Colonic mucosa (tissue), 4 donors: Measurements from ENCODE around the gene TEKT3. TPM values are rescaled to one million over a fixed set of nuclear protein-coding genes. Genes with fewer than 3 reads are reported as not detected.

Experiments used
- DNase-seq: peaks from one replicate; pipeline ENCODE4 v3.0.0-alpha.2; 2020
- H3K27ac ChIP-seq: fragments of 200-600 bp; one replicate; pipeline ENCODE4 v1.8.0; 2021
- H3K27me3 ChIP-seq: fragments of 200-600 bp; one replicate; pipeline ENCODE4 v1.8.0; 2021
- H3K36me3 ChIP-seq: fragments of 200-600 bp; one replicate; pipeline ENCODE4 v1.8.0; 2021
- H3K4me1 ChIP-seq: fragments of 200-600 bp; one replicate; pipeline ENCODE4 v1.8.0; 2021; ENCODE audit warnings: mild to moderate bottlenecking
- H3K4me3 ChIP-seq: fragments of 200-600 bp; one replicate; pipeline ENCODE4 v1.8.0; 2021
- H3K9ac ChIP-seq, 2 donors: one replicate each; pipeline ENCODE4 v1.7.0; 2013; ENCODE audit warnings: control low read depth in 2 of 2, low read depth in 2 of 2, low read length in 2 of 2
- H3K9me3 ChIP-seq: fragments of 200-600 bp; one replicate; pipeline ENCODE4 v1.8.0; 2021
- intact Hi-C: fragments of 100-400 bp; cut with DNase I; formaldehyde crosslinking; loops from one replicate; pipeline ENCODE4 v1.14.1; 2022
- total RNA-seq, 2 donors: library from RNA; stranded (reverse); fragmentation: NEBNext Ultra II Directional in 1 of 2; extraction: Animal tissue kit (Norgen Biotek cat#: 25700) in 1 of 2; gene quantifications; one replicate each; pipeline ENCODE4 v1.2.1, GENCODE V29; 2021
- TF ChIP-seq, protein P1 (sequence below): fragments of 200-600 bp; IDR thresholded peaks from one replicate; pipeline ENCODE4 v1.8.0; 2022; ENCODE audit warnings: antibody characterized with exemption, mild to moderate bottlenecking
- donor health status: healthy.
- donor health status: DM: no; HTN: no; CAD: no.
- donor health status: DM: no; HTN: no; CAD: no.

Gene TEKT3
- total RNA-seq, 2 donors from 2014 or later, result 0.45 TPM; not detected in 1

DNA sequence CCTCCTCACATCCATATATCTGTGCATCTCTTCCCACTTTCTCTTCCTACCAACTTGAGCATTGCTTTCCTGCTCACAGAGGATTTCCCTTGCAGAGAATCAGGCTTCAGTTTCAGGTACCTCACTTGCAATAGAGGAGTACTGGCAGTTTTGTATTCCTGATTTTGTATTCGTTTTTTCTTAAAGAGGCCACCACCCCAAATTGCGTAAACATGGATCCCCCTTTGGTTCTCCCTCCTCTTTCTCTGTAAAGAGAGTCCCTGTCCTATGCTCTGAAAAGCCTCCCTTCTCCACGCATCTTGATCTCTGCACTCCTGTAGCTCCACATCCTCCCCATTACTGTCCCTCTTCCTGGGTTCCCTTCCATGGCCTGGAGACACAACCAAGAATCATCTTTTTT, 32.2 kb downstream of the TEKT3 start:
- H3K9ac ChIP-seq, result no peak overlapping the region
- H3K27me3 ChIP-seq, result no peaks in the 10 kb centered on the region
- TF ChIP-seq, protein P1, sequence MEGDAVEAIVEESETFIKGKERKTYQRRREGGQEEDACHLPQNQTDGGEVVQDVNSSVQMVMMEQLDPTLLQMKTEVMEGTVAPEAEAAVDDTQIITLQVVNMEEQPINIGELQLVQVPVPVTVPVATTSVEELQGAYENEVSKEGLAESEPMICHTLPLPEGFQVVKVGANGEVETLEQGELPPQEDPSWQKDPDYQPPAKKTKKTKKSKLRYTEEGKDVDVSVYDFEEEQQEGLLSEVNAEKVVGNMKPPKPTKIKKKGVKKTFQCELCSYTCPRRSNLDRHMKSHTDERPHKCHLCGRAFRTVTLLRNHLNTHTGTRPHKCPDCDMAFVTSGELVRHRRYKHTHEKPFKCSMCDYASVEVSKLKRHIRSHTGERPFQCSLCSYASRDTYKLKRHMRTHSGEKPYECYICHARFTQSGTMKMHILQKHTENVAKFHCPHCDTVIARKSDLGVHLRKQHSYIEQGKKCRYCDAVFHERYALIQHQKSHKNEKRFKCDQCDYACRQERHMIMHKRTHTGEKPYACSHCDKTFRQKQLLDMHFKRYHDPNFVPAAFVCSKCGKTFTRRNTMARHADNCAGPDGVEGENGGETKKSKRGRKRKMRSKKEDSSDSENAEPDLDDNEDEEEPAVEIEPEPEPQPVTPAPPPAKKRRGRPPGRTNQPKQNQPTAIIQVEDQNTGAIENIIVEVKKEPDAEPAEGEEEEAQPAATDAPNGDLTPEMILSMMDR, result no peak
- intact Hi-C loops, result no loop called here
- no peak overlapping the region for H3K27ac ChIP-seq
- H3K4me3 ChIP-seq, result no peak overlapping the region
- DNase-seq, result no peak
- no peaks in the 10 kb centered on the region for H3K4me1 ChIP-seq
- no peaks in the 10 kb centered on the region for H3K9me3 ChIP-seq
- no peaks in the 10 kb centered on the region for H3K36me3 ChIP-seq

DNA sequence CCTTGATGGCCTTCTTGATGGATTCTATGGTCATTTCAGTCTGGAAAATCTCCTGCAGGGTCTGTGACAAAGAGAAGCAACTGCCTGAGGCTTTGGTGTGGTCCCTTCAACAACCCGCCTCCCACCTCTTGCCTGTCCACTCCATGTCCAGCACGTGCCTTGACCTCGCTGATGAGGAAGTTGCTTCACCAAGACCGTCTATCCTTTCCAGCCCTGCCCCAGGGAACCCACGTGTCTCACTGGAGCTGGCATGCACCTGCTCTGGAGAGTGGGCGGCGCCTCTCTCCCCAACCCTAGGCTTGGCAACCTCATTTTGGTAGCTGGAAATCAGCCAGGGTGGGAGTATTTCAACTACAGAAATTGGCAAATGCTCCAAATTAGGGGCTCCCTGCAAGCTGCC, 32.6 kb downstream of the TEKT3 start:
- Histone ChIP-seq H3K9ac (no peak overlapping the region), H3K27ac (no peak overlapping the region), H3K4me1 (no peaks in the 10 kb centered on the region), H3K4me3 (no peak overlapping the region), H3K27me3 (no peaks in the 10 kb centered on the region), H3K36me3 (no peaks in the 10 kb centered on the region), H3K9me3 (no peaks in the 10 kb centered on the region)
- intact Hi-C loops, result no loop called here
- no peak for DNase-seq
- TF ChIP-seq, protein P1, result no peak

DNA sequence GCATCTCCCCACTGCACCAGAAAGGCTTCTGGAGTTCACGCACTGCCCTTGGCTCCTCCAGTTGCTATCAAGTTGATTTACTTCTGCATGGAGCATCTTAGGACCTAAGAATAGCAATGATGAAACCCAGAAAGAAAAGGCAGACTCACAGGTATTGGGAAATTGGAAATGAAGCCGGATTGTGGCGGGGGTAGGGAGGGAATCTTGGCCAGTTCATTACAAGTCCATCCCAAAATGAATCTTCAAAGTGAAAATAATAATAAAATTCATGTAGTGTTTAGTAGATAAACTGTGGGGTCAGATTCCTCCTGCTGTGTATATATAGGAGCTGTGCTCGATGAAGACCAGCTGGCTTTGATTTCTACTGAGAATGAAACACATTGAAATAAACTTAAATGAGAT, 33.7 kb downstream of the TEKT3 start:
- H3K27me3 ChIP-seq, result no peaks in the 10 kb centered on the region
- H3K9me3 ChIP-seq, result no peaks in the 10 kb centered on the region
- intact Hi-C loops, result no loop called here
- H3K4me3 ChIP-seq, result no peak overlapping the region
- no peaks in the 10 kb centered on the region for H3K36me3 ChIP-seq
- DNase-seq, result no peak
- H3K27ac ChIP-seq, result no peak overlapping the region
- TF ChIP-seq, protein P1, result no peak
- H3K4me1 ChIP-seq, result no peaks in the 10 kb centered on the region
- no peak overlapping the region for H3K9ac ChIP-seq

DNA sequence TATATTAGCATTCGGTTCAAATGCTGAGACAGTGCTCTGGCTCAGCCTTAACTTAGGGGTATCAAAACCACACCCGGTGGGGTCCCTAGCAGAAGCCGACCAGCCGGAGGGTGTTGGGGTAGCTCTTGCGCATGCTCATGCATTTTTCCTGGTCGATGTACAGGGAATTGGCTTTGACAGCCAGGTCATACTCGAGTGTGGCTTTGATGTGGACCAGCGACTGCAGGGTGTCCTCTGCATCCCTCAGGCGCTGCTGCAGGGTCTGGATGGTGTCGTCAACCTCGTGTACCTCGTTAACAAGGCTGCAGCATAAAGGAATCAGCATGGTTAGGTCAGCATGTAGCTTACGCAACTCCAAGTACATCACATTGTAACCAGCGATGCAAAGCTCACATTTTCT, 37.5 kb downstream of the TEKT3 start:
- Histone ChIP-seq H3K9me3 (no peaks in the 10 kb centered on the region), H3K4me1 (no peaks in the 10 kb centered on the region), H3K27ac (no peak overlapping the region), H3K4me3 (no peak overlapping the region), H3K36me3 (no peaks in the 10 kb centered on the region), H3K27me3 (no peaks in the 10 kb centered on the region), H3K9ac (no peak overlapping the region)
- no peak for DNase-seq
- TF ChIP-seq, protein P1, result no peak
- intact Hi-C loops, result no loop called here

DNA sequence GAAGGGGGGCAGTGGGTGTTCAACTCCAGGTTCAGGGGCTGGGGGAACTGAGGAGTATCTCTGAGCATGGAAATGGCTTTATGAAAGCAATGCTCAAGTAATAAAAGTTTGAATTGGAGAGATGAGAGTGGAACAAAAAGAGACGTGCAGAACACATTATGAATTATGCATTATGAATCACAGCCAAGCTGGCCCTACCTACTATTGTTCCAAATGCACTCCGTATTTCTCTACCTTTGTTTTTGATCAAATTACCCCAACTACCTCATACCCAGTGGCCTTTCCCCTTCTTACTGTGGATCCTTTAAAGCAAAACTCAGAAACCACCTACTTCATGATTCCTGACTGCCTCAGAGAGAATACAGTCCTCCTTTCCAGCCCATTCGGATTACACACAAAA, 38.1 kb downstream of the TEKT3 start:
- Histone ChIP-seq H3K27me3 (no peaks in the 10 kb centered on the region), H3K4me3 (no peak overlapping the region), H3K36me3 (no peaks in the 10 kb centered on the region), H3K27ac (no peak overlapping the region), H3K9ac (no peak overlapping the region), H3K9me3 (no peaks in the 10 kb centered on the region), H3K4me1 (no peaks in the 10 kb centered on the region)
- intact Hi-C loops, result no loop called here
- TF ChIP-seq, protein P1, result no peak
- no peak for DNase-seq

DNA sequence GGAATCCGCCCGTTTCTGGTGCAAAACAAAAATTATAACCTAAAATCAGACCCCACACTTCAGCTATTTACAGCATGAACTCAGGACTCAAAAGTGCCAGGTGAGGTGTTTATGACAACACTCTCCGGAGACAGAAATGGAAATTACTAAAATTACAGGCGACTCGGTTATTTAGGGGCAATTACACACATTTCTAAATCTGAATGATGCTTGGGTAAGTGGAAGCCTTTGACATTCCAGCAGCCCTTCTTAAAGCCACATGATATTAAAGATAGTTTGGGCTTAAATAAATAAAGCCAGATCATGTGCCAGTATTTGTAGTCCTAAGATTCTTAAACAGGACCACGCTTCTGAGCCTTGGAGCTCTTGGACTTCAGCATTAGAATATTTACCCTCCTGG, 39.6 kb downstream of the TEKT3 start:
- Histone ChIP-seq H3K9ac (no peak overlapping the region), H3K27ac (no peak overlapping the region), H3K4me3 (no peak overlapping the region), H3K9me3 (no peaks in the 10 kb centered on the region), H3K36me3 (no peaks in the 10 kb centered on the region), H3K27me3 (no peaks in the 10 kb centered on the region), H3K4me1 (no peaks in the 10 kb centered on the region)
- TF ChIP-seq, protein P1, result no peak
- intact Hi-C loops, result no loop called here
- DNase-seq, result no peak
